Measurements from ENCODE around the gene CLSTN1.

The CLSTN1 gene

GRCh38 chr1:9696793-9697192 lies 127.0 kb downstream of the CLSTN1 start:
- Histone ChIP-seq H3K27me3 (ENCODE audit: insufficient read depth, low read length) (no peaks in the 10 kb centered on the region), H3K4me3 (ENCODE audit: low read depth, low read length, poor library complexity, severe bottlenecking) (no peak overlapping the region)

GRCh38 chr1:9691691-9692090 lies 132.1 kb downstream of the CLSTN1 start:
- Histone ChIP-seq H3K4me1 (ENCODE audit: insufficient read depth, low read length, severe bottlenecking) (peaks cover 32% of the 10 kb centered on the region), H3K9me3 (ENCODE audit: low read length) (no peaks in the 10 kb centered on the region), H3K27me3 (ENCODE audit: insufficient read depth, low read length) (no peaks in the 10 kb centered on the region), H3K4me2 (ENCODE audit: low read length) (no peak overlapping the region), H3K27ac (ENCODE audit: low read depth, low read length, poor library complexity, severe bottlenecking) (no peak overlapping the region), H3F3A (ENCODE audit: insufficient read depth, low read length) (no peaks in the 10 kb centered on the region; the same call in 1 of the 2 replicates), H4K20me1 (ENCODE audit: insufficient read depth, low read length) (no peaks in the 10 kb centered on the region), H3K79me2 (ENCODE audit: insufficient read depth, low read length) (no peaks in the 10 kb centered on the region), H3K9me2 (ENCODE audit: low read depth, low read length) (no peaks in the 10 kb centered on the region), H3K4me3 (ENCODE audit: low read depth, low read length, poor library complexity, severe bottlenecking) (no peak overlapping the region), H2AFZ (ENCODE audit: low read length) (no peak overlapping the region), H3K36me3 (ENCODE audit: insufficient read depth, low read length) (peaks cover 4% of the 10 kb centered on the region; the same call in 1 of the 2 replicates), H3K9ac (ENCODE audit: low read length) (no peak overlapping the region)
- TF ChIP-seq CTCF (IDR thresholded peaks at IDR 0.05; ENCODE audit: low read length) (no peak), EZH2 (IDR thresholded peaks at IDR 0.05; ENCODE audit: borderline replicate concordance, low read length) (no peak)

More at GRCh38 chr1:9696793-9697192, 127.0 kb downstream of the CLSTN1 start:
- Histone ChIP-seq H3K9me3 (ENCODE audit: low read length) (no peaks in the 10 kb centered on the region), H3K9me2 (ENCODE audit: low read depth, low read length) (no peaks in the 10 kb centered on the region), H3K4me2 (ENCODE audit: low read length) (no peak overlapping the region), H3K4me1 (ENCODE audit: insufficient read depth, low read length, severe bottlenecking) (no peaks in the 10 kb centered on the region), H3F3A (ENCODE audit: insufficient read depth, low read length) (no peaks in the 10 kb centered on the region), H3K9ac (ENCODE audit: low read length) (no peak overlapping the region), H4K20me1 (ENCODE audit: insufficient read depth, low read length) (no peaks in the 10 kb centered on the region), H2AFZ (ENCODE audit: low read length) (no peak overlapping the region), H3K79me2 (ENCODE audit: insufficient read depth, low read length) (no peaks in the 10 kb centered on the region), H3K36me3 (ENCODE audit: insufficient read depth, low read length) (peaks cover 4% of the 10 kb centered on the region; the same call in 1 of the 2 replicates), H3K27ac (ENCODE audit: low read depth, low read length, poor library complexity, severe bottlenecking) (no peak overlapping the region)
- TF ChIP-seq EZH2 (IDR thresholded peaks at IDR 0.05; ENCODE audit: borderline replicate concordance, low read length), result no peak
- no peak for TF ChIP-seq CTCF (IDR thresholded peaks at IDR 0.05; ENCODE audit: low read length)

GRCh38 chr1:9691108-9691445 lies 132.7 kb downstream of the CLSTN1 start:
- Histone ChIP-seq H3K9ac (ENCODE audit: low read length) (no peak overlapping the region), H3K27ac (ENCODE audit: low read depth, low read length, poor library complexity, severe bottlenecking) (no peak overlapping the region), H3K9me3 (ENCODE audit: low read length) (no peaks in the 10 kb centered on the region), H3K4me3 (ENCODE audit: low read depth, low read length, poor library complexity, severe bottlenecking) (no peak overlapping the region), H3K4me1 (ENCODE audit: insufficient read depth, low read length, severe bottlenecking) (peaks cover 38% of the 10 kb centered on the region), H3K9me2 (ENCODE audit: low read depth, low read length) (no peaks in the 10 kb centered on the region), H2AFZ (ENCODE audit: low read length) (no peak overlapping the region), H3K4me2 (ENCODE audit: low read length) (no peak overlapping the region), H3K27me3 (ENCODE audit: insufficient read depth, low read length) (no peaks in the 10 kb centered on the region), H4K20me1 (ENCODE audit: insufficient read depth, low read length) (no peaks in the 10 kb centered on the region), H3K79me2 (ENCODE audit: insufficient read depth, low read length) (no peaks in the 10 kb centered on the region), H3K36me3 (ENCODE audit: insufficient read depth, low read length) (peaks cover 4% of the 10 kb centered on the region; the same call in 1 of the 2 replicates), H3F3A (ENCODE audit: insufficient read depth, low read length) (no peaks in the 10 kb centered on the region; the same call in 1 of the 2 replicates)
- no peak for TF ChIP-seq CTCF (IDR thresholded peaks at IDR 0.05; ENCODE audit: low read length)
- no peak for TF ChIP-seq EZH2 (IDR thresholded peaks at IDR 0.05; ENCODE audit: borderline replicate concordance, low read length)

Measured in OCI-LY1 (cell line).